Adrenal gland (tissue), 5 donors: ENCODE data around the gene RAD51B.

Experiments used
- CTCF ChIP-seq, 6 experiments: fragments of 450-650 bp in 4 of 6; fragments of 200-600 bp in 2 of 6; sonication (generic) in 1 of 6; IDR thresholded peaks; 1 replicate in 5 of 6; 2 replicates in 1 of 6; pipeline versions ENCODE4 v1.5.1 to v1.8.0; 2016 to 2021; ENCODE audit warnings: antibody characterized with exemption in 6 of 6, mild to moderate bottlenecking in 2 of 6, moderate library complexity in 1 of 6
- POLR2A ChIP-seq, 2 donors: fragments of 450-650 bp; IDR thresholded peaks; one replicate each; pipeline ENCODE4 v1.6.1; 2017; ENCODE audit warnings: antibody characterized with exemption in 2 of 2, mild to moderate bottlenecking in 2 of 2, moderate library complexity in 1 of 2
- donor health status: DM: no; HTN: no; CAD: no.

- no peak for TF ChIP-seq CTCF (IDR thresholded peaks at IDR 0.05)
- no peak for TF ChIP-seq POLR2A (IDR thresholded peaks at IDR 0.05)
Observed at GRCh38 chr14:68761391-68761790, 941.8 kb downstream of the RAD51B start.
